ENCODE data around the gene INPP5A.
"Not testable (repeated sequence)": the region's sequence is repeated elsewhere in the genome, so short reads cannot be mapped to it uniquely, and the experiment has no call there.

INPP5A gene

DNA sequence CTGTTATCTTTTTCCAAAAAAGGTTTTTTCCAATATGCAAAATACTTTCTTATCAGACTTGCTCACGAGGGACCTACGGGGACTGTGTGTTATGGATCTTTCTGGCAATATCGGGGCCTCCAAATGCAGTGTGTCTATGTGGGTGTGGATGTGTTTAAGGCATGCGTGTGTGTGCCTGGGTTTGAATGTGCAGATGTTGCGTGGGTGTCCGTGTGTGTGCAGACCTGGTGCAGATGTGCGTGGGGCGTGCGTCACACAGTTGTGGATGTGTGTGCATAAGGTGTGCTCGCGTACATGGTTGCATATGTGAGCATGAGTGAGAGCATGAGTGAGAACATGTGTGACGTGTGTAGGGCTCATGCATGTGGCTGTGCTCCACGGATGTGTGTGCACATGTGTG, 228.7 kb downstream of the INPP5A start:
- no peak for TF ChIP-seq CTCF (IDR thresholded peaks at IDR 0.05; ENCODE audit: borderline replicate concordance, control extremely low read depth, extremely low read depth, insufficient read depth, missing control alignments)
- in situ Hi-C loops (cut with MboI; ENCODE audit: low sequenced_read_pairs, unreplicated experiment) = no loop called here
- no peak for DNase-seq (ENCODE audit: low spot score)

GRCh38 chr10:132768346-132769248, 231.0 kb downstream of the INPP5A start:
- TF ChIP-seq CTCF (IDR thresholded peaks at IDR 0.05; ENCODE audit: borderline replicate concordance, control extremely low read depth, extremely low read depth, insufficient read depth, missing control alignments) = no peak
- DNase-seq (ENCODE audit: low spot score) = no peak
- in situ Hi-C loops (cut with MboI; ENCODE audit: low sequenced_read_pairs, unreplicated experiment) = no loop called here

DNA sequence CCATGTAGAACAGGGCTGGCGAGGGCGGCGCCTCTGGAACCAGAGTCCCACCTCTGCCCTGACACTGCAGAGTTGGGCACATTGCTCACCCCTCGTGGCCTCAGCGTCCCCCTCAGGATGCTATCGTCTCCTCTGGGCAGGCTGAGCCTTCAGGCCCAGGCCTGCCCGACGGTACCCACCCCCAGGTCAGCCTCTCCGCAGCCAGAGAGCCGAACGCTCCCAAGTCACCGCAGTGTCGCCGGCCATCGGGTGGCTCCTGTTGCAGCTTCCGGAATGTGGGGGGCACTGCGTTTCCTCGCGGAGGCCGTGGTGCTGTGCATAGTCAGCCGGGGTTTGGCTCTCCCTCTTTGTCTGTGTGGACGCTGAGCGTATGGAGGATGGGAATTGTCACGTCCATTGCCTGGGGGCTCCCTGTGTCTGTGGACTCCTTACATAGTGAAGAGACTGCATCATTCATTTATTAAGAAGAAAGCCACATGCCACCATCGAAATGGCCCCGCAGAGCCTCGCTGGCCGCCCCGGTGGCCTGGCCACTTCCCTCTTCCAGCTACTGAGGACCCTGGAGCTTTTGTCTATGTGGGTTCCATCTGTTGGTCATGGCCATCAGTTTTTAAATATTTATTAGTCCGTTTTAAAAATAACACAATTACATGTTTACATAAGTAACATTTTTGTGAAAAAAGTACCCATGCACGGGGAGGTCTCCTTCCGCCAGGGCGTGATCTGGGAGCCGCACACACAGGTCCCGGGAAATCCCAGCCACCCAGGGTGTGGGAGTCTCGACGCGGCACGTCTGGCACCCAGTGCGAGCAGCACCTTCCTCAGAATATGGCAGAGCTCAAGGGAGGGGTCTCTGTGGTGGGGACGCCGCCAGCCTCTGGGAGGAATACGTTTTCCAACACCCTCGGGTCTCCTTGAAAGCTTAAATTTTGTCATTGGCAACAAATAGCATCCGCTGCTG, 232.8 kb downstream of the INPP5A start:
- DNase-seq (ENCODE audit: low spot score) = no peak
- in situ Hi-C loops (cut with MboI; ENCODE audit: low sequenced_read_pairs, unreplicated experiment) = no loop called here
- no peak for TF ChIP-seq CTCF (IDR thresholded peaks at IDR 0.05; ENCODE audit: borderline replicate concordance, control extremely low read depth, extremely low read depth, insufficient read depth, missing control alignments)

DNA sequence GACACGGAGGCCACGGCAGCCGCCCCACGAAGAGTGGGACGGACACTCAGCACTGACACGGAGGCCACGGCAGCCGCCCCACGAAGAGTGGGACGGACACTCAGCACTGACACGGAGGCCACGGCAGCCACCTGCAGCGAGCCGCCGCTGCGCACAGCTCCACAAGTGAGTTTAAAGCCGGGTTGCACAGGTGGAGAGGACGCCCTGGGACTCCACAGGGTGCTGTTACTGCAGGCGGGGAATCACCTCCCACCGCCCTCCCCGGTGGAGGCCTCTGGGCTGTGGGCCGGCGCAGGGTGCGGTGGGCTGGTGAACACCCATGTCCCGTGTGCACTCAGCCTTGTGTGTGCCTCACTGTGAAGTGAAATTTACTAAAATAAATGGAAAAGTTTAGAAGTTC, 235.2 kb downstream of the INPP5A start:
- in situ Hi-C loops (cut with MboI; ENCODE audit: low sequenced_read_pairs, unreplicated experiment); DNase-seq (ENCODE audit: low spot score): not testable (repeated sequence)

DNA sequence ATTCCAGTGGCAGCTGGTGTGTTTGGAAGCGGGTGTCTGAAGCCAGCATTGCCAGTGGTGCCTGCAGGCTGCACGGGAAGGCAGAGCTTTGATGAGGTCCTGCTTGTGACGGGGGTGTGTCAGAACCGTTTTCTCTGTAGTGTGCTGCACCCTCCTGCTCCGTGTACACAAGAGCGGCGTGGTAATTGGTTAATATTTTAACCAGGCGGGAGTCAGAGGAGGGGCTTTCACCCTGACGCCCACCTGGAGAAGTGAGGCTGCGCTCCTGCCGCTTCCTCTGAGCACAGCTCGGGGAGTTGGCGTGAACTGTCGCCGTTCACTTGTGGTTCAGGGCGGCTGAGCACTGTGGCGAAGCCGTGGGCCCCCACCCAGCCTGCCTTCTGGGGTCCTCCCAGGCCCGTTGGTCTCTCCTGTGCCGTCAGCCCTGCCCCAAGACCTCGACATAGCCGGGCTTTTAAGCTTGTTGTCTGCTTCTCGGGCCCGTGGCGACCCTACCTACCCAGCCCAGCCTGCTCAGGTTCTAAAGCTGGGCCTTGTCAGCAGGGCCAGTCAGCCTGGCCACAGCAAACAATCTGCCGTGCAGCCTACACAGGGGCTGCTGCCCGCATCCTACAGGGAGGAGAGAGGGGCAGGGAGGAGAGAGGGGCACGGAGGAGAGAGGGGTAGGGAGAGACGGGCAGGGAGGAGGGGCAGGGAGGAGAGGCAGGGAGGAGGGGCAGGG, 236.8 kb downstream of the INPP5A start:
- TF ChIP-seq CTCF (IDR thresholded peaks at IDR 0.05; ENCODE audit: borderline replicate concordance, control extremely low read depth, extremely low read depth, insufficient read depth, missing control alignments) = no peak
- no peak for DNase-seq (ENCODE audit: low spot score)
- in situ Hi-C loops (cut with MboI; ENCODE audit: low sequenced_read_pairs, unreplicated experiment) = no loop called here

DNA sequence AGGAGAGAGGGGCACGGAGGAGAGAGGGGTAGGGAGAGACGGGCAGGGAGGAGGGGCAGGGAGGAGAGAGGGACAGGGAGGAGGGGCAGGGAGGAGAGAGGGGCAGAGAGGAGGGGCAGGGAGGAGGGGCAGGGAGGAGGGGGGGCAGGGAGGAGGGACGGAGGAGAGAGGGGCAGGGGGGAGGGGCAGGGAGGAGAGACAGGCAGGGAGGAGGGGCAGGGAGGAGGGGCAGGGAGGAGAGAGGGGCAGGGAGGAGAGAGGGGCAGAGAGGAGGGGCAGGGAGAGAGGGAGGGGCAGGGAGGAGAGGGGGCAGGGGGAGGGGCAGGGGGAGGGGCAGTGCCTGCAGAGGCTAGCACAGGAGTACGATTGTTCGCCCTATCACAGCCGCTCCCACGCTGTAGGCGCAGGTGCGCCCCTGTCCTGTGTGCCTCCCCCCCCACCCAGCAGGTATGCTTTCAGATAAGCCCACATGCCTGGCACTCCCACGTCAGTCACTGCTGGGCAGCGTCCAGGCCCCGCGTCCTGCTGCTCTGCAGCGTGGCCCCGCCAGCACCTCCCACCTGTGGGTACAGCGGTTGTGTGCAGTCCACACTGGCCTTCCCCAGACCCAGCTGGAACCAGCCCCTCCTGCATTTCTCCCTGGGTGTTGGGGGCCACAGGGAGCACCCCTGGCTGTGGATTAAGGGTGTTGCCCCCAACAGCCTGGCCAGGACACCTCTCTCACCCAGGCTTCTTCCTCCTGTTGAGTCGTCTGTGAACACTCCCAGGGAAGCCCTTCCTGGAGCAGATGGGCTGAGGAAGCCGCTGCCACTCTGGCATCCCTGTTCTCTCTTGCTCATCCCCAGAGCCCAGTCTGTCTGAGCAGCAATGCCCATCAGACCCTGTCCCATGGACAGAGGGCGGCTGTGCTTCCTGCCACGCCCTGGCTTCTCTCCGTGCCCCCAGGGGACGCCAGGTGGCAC, 237.6 kb downstream of the INPP5A start:
- TF ChIP-seq CTCF (IDR thresholded peaks at IDR 0.05; ENCODE audit: borderline replicate concordance, control extremely low read depth, extremely low read depth, insufficient read depth, missing control alignments) = no peak
- in situ Hi-C loops (cut with MboI; ENCODE audit: low sequenced_read_pairs, unreplicated experiment) = no loop called here
- no peak for DNase-seq (ENCODE audit: low spot score)

Measured in GM13976 (cell line).